Stimulated activated CD4-positive, alpha-beta T cell treated with anti-CD3 and anti-CD28 coated beads, Interleukin-1b, Interleukin-23, amount 100 ng/mL, for 1 hour (primary cell): ENCODE measurements around the gene RTL3.
"Not testable (repeated sequence)": the region's sequence is repeated elsewhere in the genome, so short reads cannot be mapped to it uniquely, and the experiment has no call there.

ENCODE experiments used
- DNase-seq, 2 donors: peaks; one replicate each; pipeline ENCODE4 v3.0.0-alpha.2; 2020; ENCODE audit warnings: low read depth in 2 of 2

The RTL3 gene

DNA sequence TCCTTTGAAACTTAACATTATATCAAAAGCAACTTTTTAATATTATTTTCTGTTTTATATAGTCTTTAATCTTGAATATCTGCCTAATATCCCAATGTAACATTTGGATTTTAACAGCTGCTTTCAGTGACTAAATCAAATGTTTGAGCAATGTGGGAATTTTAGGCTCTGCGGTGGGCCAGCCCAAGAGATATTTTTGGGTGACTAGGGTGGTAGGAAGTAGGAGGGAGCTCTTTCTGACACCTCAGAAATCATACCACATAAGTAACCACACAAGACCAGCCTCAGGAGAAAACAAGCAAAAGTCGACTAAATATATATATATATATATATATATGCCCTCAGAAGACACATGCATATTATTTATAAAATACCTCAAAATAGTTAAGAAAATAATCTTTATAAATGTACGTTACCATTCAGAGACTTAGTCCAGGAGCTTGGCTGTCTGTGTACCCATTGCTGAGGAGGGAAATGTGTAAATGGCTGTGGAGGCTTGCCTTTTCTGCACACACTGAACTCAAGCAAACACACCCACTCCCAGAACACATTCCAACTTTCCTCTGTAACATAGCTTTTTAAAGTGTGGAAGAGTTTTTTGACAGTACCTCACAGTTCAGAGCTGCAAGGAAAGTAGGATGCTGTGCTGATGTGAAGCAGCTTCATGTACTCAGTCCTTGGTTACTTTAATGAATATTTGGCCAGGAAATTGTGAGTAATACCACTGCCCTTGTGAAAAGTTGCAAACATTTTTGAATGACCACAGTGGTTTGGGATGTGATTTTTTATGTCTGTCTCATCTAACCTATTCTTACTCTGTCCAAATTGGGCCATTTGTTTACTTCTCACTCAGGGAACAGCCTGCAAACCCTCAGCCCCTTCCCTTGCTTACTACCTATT lies at the start of gene RTL3:
TSS of gene RTL3 (minus strand) at position 484 of the 900 bp plus-strand sequence. CDS start 908 bp downstream, outside the sequence.
- no peak for DNase-seq

GRCh38 chrX:78708816-78709215 lies 49.7 kb upstream of the RTL3 start:
- no peak for DNase-seq

DNA sequence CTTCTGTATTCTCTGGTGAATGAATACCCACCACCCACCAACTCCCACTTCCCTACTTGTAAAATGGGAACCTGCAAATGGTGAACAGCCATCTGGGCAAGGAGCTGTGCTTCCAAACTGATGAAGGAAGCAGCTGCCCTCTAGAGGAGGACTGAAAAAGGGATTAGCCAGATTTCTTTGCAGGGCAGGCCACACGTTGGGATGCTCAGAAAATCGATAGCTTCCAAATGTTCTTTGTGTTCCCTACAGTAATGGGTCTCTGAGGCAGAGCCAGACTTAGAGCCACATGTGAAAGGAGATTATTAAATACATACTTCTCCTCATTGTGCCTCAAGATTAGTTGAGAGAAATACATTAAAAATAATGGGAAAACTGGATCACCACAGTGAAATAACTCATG lies 49.1 kb upstream of the RTL3 start:
- no peak for DNase-seq

- DNase-seq, result no peak
Measured at GRCh38 chrX:78706071-78706470, 46.9 kb upstream of the RTL3 start.

- DNase-seq, result no peak
Measured at GRCh38 chrX:78693536-78693935, 34.4 kb upstream of the RTL3 start.

GRCh38 chrX:78693012-78693411 lies 33.9 kb upstream of the RTL3 start:
- DNase-seq, result no peak

DNA sequence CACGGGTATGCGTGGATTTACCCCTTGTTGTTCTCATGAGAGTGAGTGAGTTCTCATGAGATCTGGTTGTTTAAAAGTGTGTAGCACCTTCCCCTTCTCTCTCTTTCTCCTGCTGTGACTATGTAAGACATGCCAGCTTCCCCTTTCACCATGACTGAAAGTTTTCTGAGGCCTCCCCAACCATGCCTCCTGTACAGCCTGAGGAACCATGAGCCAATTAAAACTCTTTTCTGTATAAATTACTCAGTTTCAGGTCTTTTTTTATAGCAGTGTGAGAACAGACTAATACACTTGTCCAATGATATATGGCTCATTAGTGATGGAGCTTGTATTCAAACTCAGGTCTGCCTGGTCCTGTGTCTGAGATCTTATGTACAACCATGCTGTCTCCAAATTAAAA lies 28.5 kb upstream of the RTL3 start:
- DNase-seq, result no peak

- DNase-seq, result no peak
Measured at GRCh38 chrX:78673246-78673645, 14.1 kb upstream of the RTL3 start.

DNA sequence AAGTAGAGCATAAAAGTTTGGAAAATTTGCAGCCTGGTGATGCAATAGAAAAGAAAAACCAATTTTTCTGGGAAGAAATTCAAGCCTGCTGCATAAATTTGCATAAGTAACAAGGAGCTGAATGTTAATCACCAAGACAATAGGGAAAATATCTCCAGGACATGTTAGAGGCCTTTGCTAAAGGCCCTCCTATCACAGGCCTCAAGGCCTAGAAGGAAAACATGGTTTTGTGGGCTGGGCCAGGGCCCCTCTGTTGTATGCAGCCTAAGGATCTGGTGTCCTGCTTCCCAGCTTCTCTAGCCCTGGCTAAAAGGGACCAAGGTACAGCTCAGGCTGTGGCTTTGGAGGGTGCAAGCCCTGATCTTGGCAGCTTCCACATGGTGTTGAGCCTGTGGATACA lies 6.2 kb upstream of the RTL3 start:
- DNase-seq, result no peak

GRCh38 chrX:78661836-78662235 lies 2.7 kb upstream of the RTL3 start:
- DNase-seq, result no peak

- DNase-seq, result no peak
Measured at GRCh38 chrX:78659955-78660354, 827 bp upstream of the RTL3 start.

- no peak for DNase-seq
Measured at GRCh38 chrX:78658414-78658813, 714 bp downstream of the RTL3 start.

GRCh38 chrX:78655642-78656041 lies 3.5 kb downstream of the RTL3 start:
- DNase-seq, result no peak

GRCh38 chrX:78653118-78653822 lies 5.9 kb downstream of the RTL3 start:
- no peak for DNase-seq

- no peak for DNase-seq
Measured at GRCh38 chrX:78650906-78651437, 8.2 kb downstream of the RTL3 start.

DNA sequence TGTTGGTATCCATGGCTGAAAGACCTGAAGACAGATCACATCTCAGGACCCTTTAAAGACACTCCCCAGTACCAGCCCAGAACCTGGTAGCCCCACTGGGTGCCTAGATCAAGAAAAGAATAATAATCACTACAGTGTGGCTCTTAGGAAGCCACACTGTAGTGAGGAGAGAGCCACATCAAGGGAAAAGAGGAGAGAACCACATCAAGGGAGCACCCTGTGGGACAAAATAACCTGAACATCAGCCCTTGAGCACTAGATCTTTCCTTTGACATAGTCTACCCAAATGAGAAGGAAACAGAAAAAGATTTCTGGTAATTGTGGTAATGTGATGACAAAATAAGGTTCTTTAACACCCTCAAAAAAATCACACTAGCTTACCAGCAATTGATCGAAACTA lies 15.3 kb downstream of the RTL3 start:
- no peak for DNase-seq

DNA sequence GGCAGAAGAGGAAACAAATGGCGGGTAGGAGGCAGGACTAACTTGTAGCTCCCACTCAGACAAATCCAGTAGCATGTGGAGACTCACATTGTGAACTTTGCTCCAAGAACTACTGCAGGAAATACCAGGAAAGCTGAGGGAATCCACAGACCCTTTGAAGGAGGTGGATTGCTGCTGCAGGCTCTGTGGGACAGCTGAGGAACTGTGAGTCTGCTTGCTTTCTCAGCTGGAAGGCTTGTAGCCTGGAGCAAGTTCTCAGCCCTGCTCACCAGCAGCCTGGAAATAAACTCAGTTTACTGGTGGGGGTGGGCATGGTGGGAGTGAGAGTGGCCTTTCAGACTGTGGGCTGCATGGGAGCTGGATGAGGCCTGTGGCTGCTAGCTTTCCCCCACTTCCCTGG lies 16.0 kb downstream of the RTL3 start:
- DNase-seq, result no peak

GRCh38 chrX:78636096-78636495 lies 23.0 kb downstream of the RTL3 start:
- DNase-seq, result not testable (repeated sequence)

DNA sequence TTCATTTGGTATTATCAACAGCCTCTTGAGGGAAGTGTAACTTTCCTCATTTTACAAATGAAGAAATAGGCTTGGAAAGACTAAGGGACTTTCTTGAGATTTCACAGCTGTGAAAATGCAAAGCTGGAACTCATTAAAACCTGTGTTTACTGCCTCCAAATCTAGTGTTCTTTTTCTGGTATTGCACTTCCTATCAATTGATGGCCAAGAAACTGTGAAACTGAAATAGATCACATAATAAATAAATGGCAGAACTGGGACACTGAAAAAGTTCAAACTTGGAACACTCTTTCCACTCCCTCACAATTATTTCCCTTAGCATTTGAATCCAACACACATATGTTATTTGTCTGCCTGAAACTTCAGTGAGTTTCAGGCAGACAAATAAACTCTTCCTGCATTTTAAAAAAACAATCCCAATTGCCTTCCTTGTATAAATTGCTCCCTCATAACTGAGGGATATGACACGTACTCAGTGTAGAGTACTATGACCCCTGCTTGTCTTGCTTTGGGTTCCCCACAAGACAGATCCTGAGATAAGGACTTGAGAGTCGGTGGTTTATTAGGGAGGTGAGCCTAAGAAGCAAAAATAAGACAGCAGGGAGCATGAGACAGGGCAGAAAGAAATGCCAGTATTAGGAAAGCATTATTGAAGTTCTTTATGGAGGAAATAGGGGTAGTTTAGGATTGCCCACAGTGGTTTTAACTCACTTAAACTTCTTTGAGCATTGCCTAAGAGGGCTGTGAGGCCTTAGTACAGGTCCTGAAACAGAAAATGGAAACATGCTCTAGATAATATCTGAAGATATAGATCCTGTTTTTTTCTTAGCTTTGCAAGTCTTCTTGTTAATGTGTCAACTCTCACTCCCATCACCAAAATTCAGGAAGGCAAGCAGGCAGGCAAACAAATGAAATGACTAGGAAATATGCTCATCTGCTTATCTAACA lies 33.9 kb downstream of the RTL3 start:
- DNase-seq, result no peak

DNA sequence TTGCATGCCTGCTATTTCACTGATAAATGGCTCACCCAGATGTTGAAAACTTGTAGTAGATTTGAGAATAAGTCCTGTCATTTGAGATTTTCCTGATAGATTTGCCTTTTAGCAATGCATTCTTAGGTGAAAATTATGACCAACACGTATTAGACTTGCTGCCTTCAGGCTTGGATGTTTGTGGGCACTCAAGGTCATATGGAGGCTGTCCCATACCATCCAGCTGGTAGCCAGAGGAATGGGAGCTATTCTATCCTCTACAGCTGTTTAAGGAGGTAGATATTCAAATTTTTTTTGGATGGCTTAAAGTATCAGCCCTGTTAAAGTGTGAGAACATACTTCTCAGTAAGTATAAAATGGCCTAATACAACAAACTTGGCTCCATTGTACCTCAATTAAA lies 34.7 kb downstream of the RTL3 start:
- DNase-seq, result no peak

GRCh38 chrX:78622831-78623230 lies 36.3 kb downstream of the RTL3 start:
- no peak for DNase-seq

DNA sequence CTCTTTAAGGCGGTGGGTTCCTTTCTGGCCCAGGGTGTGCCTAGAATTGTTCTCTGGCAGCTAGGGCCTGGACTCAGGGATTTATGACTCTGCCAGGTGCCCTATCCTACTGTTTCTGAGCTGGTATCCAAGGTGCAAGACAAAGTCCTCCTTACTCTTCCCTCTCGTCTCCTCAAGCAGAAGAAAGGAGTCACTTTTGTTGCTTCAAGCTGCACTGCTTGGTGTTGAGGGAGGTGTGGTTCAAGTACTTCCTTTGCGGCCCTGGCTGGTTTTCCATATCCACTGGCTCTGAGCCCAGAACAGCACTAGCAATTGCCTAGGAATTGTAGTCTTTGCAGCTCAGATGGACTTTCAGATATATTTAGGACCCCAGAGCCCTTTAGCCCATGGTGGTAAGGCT lies 39.3 kb downstream of the RTL3 start:
- DNase-seq, result no peak
